ENCODE data around the gene S100A2.
A peak's percentile ranks its signal among the peaks of the same experiment; 100 is the strongest.

The S100A2 gene

GRCh38 chr1:153553096-153553495, 12.5 kb downstream of the S100A2 start:
- H3K36me3 ChIP-seq (ENCODE audit: control insufficient read depth in 1 of 2, insufficient read depth in 2 of 2, low read depth in 1 of 2, low read length in 2 of 2) = peaks cover 0 to 11% of the 10 kb centered on the region in 2 experiments
- H2BK12ac ChIP-seq (ENCODE audit: low read length in 2 of 2) = peak overlapping the region in 1 of 2 experiments; percentile 31
- peak overlapping the region; percentile 3 to 80 for H3K4ac ChIP-seq (ENCODE audit: low read depth in 1 of 2, low read length in 2 of 2)
- H4K91ac ChIP-seq (ENCODE audit: low read length) = peak overlapping the region; percentile 52
- no peak overlapping the region for H3K27ac ChIP-seq (ENCODE audit: low read length, poor library complexity, severe bottlenecking)
- H3K9ac ChIP-seq (ENCODE audit: low read length) = peak overlapping the region; percentile 72
- H3K4me1 ChIP-seq (ENCODE audit: control insufficient read depth, insufficient read depth, low read depth, low read length) = peaks cover 26% of the 10 kb centered on the region
- peak overlapping the region; percentile 58 for H2AK5ac ChIP-seq (ENCODE audit: low read length, severe bottlenecking)
- no peak overlapping the region for H3K4me3 ChIP-seq (ENCODE audit: insufficient read depth in 1 of 2, low read depth in 1 of 2, low read length in 2 of 2)
- peak overlapping the region in 1 of 2 experiments; percentile 41 for H3K23ac ChIP-seq (ENCODE audit: low read length in 2 of 2)
- peak overlapping the region in 1 of 2 experiments; percentile 83 for H3K14ac ChIP-seq (ENCODE audit: low read length in 2 of 2)
- peaks cover 2% of the 10 kb centered on the region for H3K79me1 ChIP-seq (replicated peaks; ENCODE audit: low read length, poor library complexity, severe bottlenecking)
- H2BK120ac ChIP-seq (ENCODE audit: low read depth, low read length) = no peak overlapping the region
- no peak overlapping the region for H2AFZ ChIP-seq (ENCODE audit: low read depth, low read length)
- H3K9me3 ChIP-seq (ENCODE audit: control insufficient read depth, low read length) = no peaks in the 10 kb centered on the region
- no peak overlapping the region for H2BK5ac ChIP-seq (ENCODE audit: low read depth, low read length, poor library complexity, severe bottlenecking)
- H3K27me3 ChIP-seq (ENCODE audit: control insufficient read depth in 1 of 2, insufficient read depth in 1 of 2, low read length in 2 of 2) = no peaks in the 10 kb centered on the region
- DNase-seq = no peak
- H2BK15ac ChIP-seq (ENCODE audit: low read depth, poor library complexity, severe bottlenecking) = no peak overlapping the region
- H3K4me2 ChIP-seq (ENCODE audit: low read length, poor library complexity, severe bottlenecking) = no peak overlapping the region
- H4K8ac ChIP-seq (ENCODE audit: low read length) = peak overlapping the region; percentile 39
- H3K18ac ChIP-seq (ENCODE audit: low read depth in 1 of 2, low read length in 2 of 2) = peak overlapping the region in 1 of 2 experiments; percentile 31
- 97% methylated on average over 12 of the region's 12 CpGs for WGBS

- Histone ChIP-seq H2AFZ (ENCODE audit: low read depth, low read length) (no peak overlapping the region), H3K36me3 (ENCODE audit: control insufficient read depth in 1 of 2, insufficient read depth in 2 of 2, low read depth in 1 of 2, low read length in 2 of 2) (peaks cover 0 to 11% of the 10 kb centered on the region in 2 experiments), H3K18ac (ENCODE audit: low read depth in 1 of 2, low read length in 2 of 2) (no peak overlapping the region), H3K23ac (ENCODE audit: low read length in 2 of 2) (no peak overlapping the region), H2BK120ac (ENCODE audit: low read depth, low read length) (no peak overlapping the region), H3K9me3 (ENCODE audit: control insufficient read depth, low read length) (no peaks in the 10 kb centered on the region), H3K4me1 (ENCODE audit: control insufficient read depth, insufficient read depth, low read depth, low read length) (peaks cover 32% of the 10 kb centered on the region), H2BK12ac (ENCODE audit: low read length in 2 of 2) (peak overlapping the region in 1 of 2 experiments; percentile 21), H3K9ac (ENCODE audit: low read length) (no peak overlapping the region), H3K14ac (ENCODE audit: low read length in 2 of 2) (no peak overlapping the region), H2BK15ac (ENCODE audit: low read depth, poor library complexity, severe bottlenecking) (no peak overlapping the region), H3K27ac (ENCODE audit: low read length, poor library complexity, severe bottlenecking) (no peak overlapping the region), H2BK5ac (ENCODE audit: low read depth, low read length, poor library complexity, severe bottlenecking) (no peak overlapping the region), H3K4ac (ENCODE audit: low read depth in 1 of 2, low read length in 2 of 2) (no peak overlapping the region), H4K91ac (ENCODE audit: low read length) (no peak overlapping the region), H3K27me3 (ENCODE audit: control insufficient read depth in 1 of 2, insufficient read depth in 1 of 2, low read length in 2 of 2) (no peaks in the 10 kb centered on the region), H4K8ac (ENCODE audit: low read length) (no peak overlapping the region), H3K4me2 (ENCODE audit: low read length, poor library complexity, severe bottlenecking) (no peak overlapping the region), H2AK5ac (ENCODE audit: low read length, severe bottlenecking) (no peak overlapping the region), H3K79me1 (replicated peaks; ENCODE audit: low read length, poor library complexity, severe bottlenecking) (peaks cover 8% of the 10 kb centered on the region), H3K4me3 (ENCODE audit: insufficient read depth in 1 of 2, low read depth in 1 of 2, low read length in 2 of 2) (no peak overlapping the region)
- DNase-seq = no peak
- 87% methylated on average over 8 of the region's 8 CpGs for WGBS
Measured at GRCh38 chr1:153552335-153552734, 13.3 kb downstream of the S100A2 start.

GRCh38 chr1:153550827-153551500, 14.7 kb downstream of the S100A2 start:
- H3K9me3 ChIP-seq (ENCODE audit: control insufficient read depth, low read length) = no peaks in the 10 kb centered on the region
- DNase-seq = no peak
- no peaks in the 10 kb centered on the region for H3K27me3 ChIP-seq (ENCODE audit: control insufficient read depth in 1 of 2, insufficient read depth in 1 of 2, low read length in 2 of 2)
- H3K9ac ChIP-seq (ENCODE audit: low read length) = no peak overlapping the region
- peaks cover 13% of the 10 kb centered on the region for H3K79me1 ChIP-seq (replicated peaks; ENCODE audit: low read length, poor library complexity, severe bottlenecking)
- H2AK5ac ChIP-seq (ENCODE audit: low read length, severe bottlenecking) = peak overlapping the region; percentile 3
- H3K4ac ChIP-seq (ENCODE audit: low read depth in 1 of 2, low read length in 2 of 2) = peak overlapping the region; percentile 78 to 91
- peaks cover 45% of the 10 kb centered on the region for H3K4me1 ChIP-seq (ENCODE audit: control insufficient read depth, insufficient read depth, low read depth, low read length)
- H2BK120ac ChIP-seq (ENCODE audit: low read depth, low read length) = peak overlapping the region; percentile 27
- H4K91ac ChIP-seq (ENCODE audit: low read length) = peak overlapping the region; percentile 64
- peak overlapping the region in 1 of 2 experiments; percentile 73 for H3K18ac ChIP-seq (ENCODE audit: low read depth in 1 of 2, low read length in 2 of 2)
- peak overlapping the region; percentile 64 for H2BK15ac ChIP-seq (ENCODE audit: low read depth, poor library complexity, severe bottlenecking)
- H2BK5ac ChIP-seq (ENCODE audit: low read depth, low read length, poor library complexity, severe bottlenecking) = no peak overlapping the region
- no peak overlapping the region for H4K8ac ChIP-seq (ENCODE audit: low read length)
- H2AFZ ChIP-seq (ENCODE audit: low read depth, low read length) = no peak overlapping the region
- no peak overlapping the region for H3K27ac ChIP-seq (ENCODE audit: low read length, poor library complexity, severe bottlenecking)
- H3K23ac ChIP-seq (ENCODE audit: low read length in 2 of 2) = no peak overlapping the region
- peaks cover 0 to 11% of the 10 kb centered on the region in 2 experiments for H3K36me3 ChIP-seq (ENCODE audit: control insufficient read depth in 1 of 2, insufficient read depth in 2 of 2, low read depth in 1 of 2, low read length in 2 of 2)
- H2BK12ac ChIP-seq (ENCODE audit: low read length in 2 of 2) = peak overlapping the region; percentile 38 to 87
- H3K14ac ChIP-seq (ENCODE audit: low read length in 2 of 2) = no peak overlapping the region
- H3K4me3 ChIP-seq (ENCODE audit: insufficient read depth in 1 of 2, low read depth in 1 of 2, low read length in 2 of 2) = no peak overlapping the region
- H3K4me2 ChIP-seq (ENCODE audit: low read length, poor library complexity, severe bottlenecking) = no peak overlapping the region
- WGBS = 92% methylated on average over 10 of the region's 10 CpGs

GRCh38 chr1:153550398-153550758, 15.3 kb downstream of the S100A2 start:
- peaks cover 13% of the 10 kb centered on the region for H3K79me1 ChIP-seq (replicated peaks; ENCODE audit: low read length, poor library complexity, severe bottlenecking)
- H3K4me2 ChIP-seq (ENCODE audit: low read length, poor library complexity, severe bottlenecking) = no peak overlapping the region
- no peak overlapping the region for H3K27ac ChIP-seq (ENCODE audit: low read length, poor library complexity, severe bottlenecking)
- no peaks in the 10 kb centered on the region for H3K27me3 ChIP-seq (ENCODE audit: control insufficient read depth in 1 of 2, insufficient read depth in 1 of 2, low read length in 2 of 2)
- peaks cover 0 to 11% of the 10 kb centered on the region in 2 experiments for H3K36me3 ChIP-seq (ENCODE audit: control insufficient read depth in 1 of 2, insufficient read depth in 2 of 2, low read depth in 1 of 2, low read length in 2 of 2)
- H3K18ac ChIP-seq (ENCODE audit: low read depth in 1 of 2, low read length in 2 of 2) = peak overlapping the region in 1 of 2 experiments; percentile 18
- H3K23ac ChIP-seq (ENCODE audit: low read length in 2 of 2) = no peak overlapping the region
- no peak overlapping the region for H3K9ac ChIP-seq (ENCODE audit: low read length)
- DNase-seq = no peak
- no peak overlapping the region for H4K8ac ChIP-seq (ENCODE audit: low read length)
- WGBS = 88% methylated on average over 4 of the region's 4 CpGs
- no peak overlapping the region for H3K4me3 ChIP-seq (ENCODE audit: insufficient read depth in 1 of 2, low read depth in 1 of 2, low read length in 2 of 2)
- no peak overlapping the region for H2BK5ac ChIP-seq (ENCODE audit: low read depth, low read length, poor library complexity, severe bottlenecking)
- no peaks in the 10 kb centered on the region for H3K9me3 ChIP-seq (ENCODE audit: control insufficient read depth, low read length)
- H3K14ac ChIP-seq (ENCODE audit: low read length in 2 of 2) = no peak overlapping the region
- peak overlapping the region; percentile 7 to 87 for H2BK12ac ChIP-seq (ENCODE audit: low read length in 2 of 2)
- peak overlapping the region; percentile 3 for H2AK5ac ChIP-seq (ENCODE audit: low read length, severe bottlenecking)
- peaks cover 51% of the 10 kb centered on the region for H3K4me1 ChIP-seq (ENCODE audit: control insufficient read depth, insufficient read depth, low read depth, low read length)
- no peak overlapping the region for H2BK120ac ChIP-seq (ENCODE audit: low read depth, low read length)
- no peak overlapping the region for H2AFZ ChIP-seq (ENCODE audit: low read depth, low read length)
- H2BK15ac ChIP-seq (ENCODE audit: low read depth, poor library complexity, severe bottlenecking) = peak overlapping the region; percentile 92
- H3K4ac ChIP-seq (ENCODE audit: low read depth in 1 of 2, low read length in 2 of 2) = peak overlapping the region; percentile 78 to 91
- peak overlapping the region; percentile 44 for H4K91ac ChIP-seq (ENCODE audit: low read length)
